ENCODE measurements around the gene ZNRF2. TPM values are rescaled to one million over a fixed set of nuclear protein-coding genes. Genes with fewer than 3 reads are reported as not detected.

ZNRF2 gene
- total RNA-seq, 4 donors from 2014 or later = 60.8 to 83.0 (median 69.6) TPM

- Histone ChIP-seq H3K9me3 (no peaks in the 10 kb centered on the region), H3K27ac (no peak overlapping the region), H3K4me3 (no peak overlapping the region), H3K27me3 (no peaks in the 10 kb centered on the region), H3K36me3 (no peaks in the 10 kb centered on the region), H3K4me1 (peaks cover 0 to 6% (median 0%) of the 10 kb centered on the region in 4 donors)
- 85 to 88% methylated on average over 3 to 4 of the region's 4 CpGs for WGBS, 2 donors (ENCODE audit: low coverage in 1 of 2)
- no peak for DNase-seq
- in situ Hi-C loops (cut with MboI; ENCODE audit: low pct_ligation_motif_present in 1 of 4, low pct_unique_long_range_greater_than_20kb in 1 of 4, low sequenced_read_pairs in 3 of 4) = loop anchor here in 1 of 4 donors (25.0 kb wide), 1 partner anchor 291 kb away; no protein-coding TSS in a partner anchor
- intact Hi-C loops (cut with DNase I; ENCODE audit: low total_unique reads) = loop anchor here (5.0 kb wide), 1 partner anchor 141 kb away; no protein-coding TSS in a partner anchor
- TF ChIP-seq CTCF (IDR thresholded peaks at IDR 0.05) (no peak), POLR2A (IDR thresholded peaks at IDR 0.05) (no peak), POLR2AphosphoS5 (IDR thresholded peaks at IDR 0.05) (no peak), EP300 (IDR thresholded peaks at IDR 0.05; ENCODE audit: low read depth) (no peak)
Measured at GRCh38 chr7:30270921-30271320, 13.5 kb upstream of the ZNRF2 start.

GRCh38 chr7:30272126-30272525, 12.3 kb upstream of the ZNRF2 start:
- no peak overlapping the region for H3K27ac ChIP-seq
- intact Hi-C loops (cut with DNase I; ENCODE audit: low total_unique reads) = loop anchor here (5.0 kb wide), 1 partner anchor 140 kb away; no protein-coding TSS in a partner anchor
- H3K36me3 ChIP-seq = no peaks in the 10 kb centered on the region
- no peak for DNase-seq
- no peaks in the 10 kb centered on the region for H3K27me3 ChIP-seq
- H3K4me1 ChIP-seq = peaks cover 0 to 6% (median 0%) of the 10 kb centered on the region in 4 donors
- H3K9me3 ChIP-seq = no peaks in the 10 kb centered on the region
- no peak overlapping the region for H3K4me3 ChIP-seq
- TF ChIP-seq CTCF (IDR thresholded peaks at IDR 0.05) = no peak
- no peak for TF ChIP-seq POLR2AphosphoS5 (IDR thresholded peaks at IDR 0.05)
- TF ChIP-seq POLR2A (IDR thresholded peaks at IDR 0.05) = no peak
- TF ChIP-seq EP300 (IDR thresholded peaks at IDR 0.05; ENCODE audit: low read depth) = no peak
- in situ Hi-C loops (cut with MboI; ENCODE audit: low pct_ligation_motif_present in 1 of 4, low pct_unique_long_range_greater_than_20kb in 1 of 4, low sequenced_read_pairs in 3 of 4) = loop anchor here in 1 of 4 donors (25.0 kb wide), 1 partner anchor 290 kb away; no protein-coding TSS in a partner anchor
- WGBS, 2 donors (ENCODE audit: low coverage in 1 of 2) = 56% methylated on average over 2 of the region's 2 CpGs; no CpG with 5 or more reads in 1 of the 2 donors

DNA sequence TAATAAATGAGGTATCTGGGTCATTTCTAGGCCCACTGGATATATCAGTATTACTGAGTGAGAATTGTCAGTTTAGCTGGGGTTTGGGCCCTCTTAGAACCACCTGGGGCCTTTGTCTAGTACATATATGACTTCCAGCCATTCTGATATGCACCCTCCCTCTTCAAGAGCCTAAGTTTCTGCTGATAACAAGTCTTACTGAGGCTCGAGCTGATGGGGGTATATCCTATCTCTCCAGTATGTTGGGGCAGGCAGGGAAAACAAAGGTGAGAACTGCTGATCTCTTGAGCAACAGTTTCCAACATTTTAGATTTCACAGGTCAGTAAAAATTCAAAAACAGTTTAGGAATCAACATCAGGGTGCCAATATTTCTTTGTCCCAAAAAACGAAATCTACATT, 10.8 kb upstream of the ZNRF2 start:
- TF ChIP-seq POLR2AphosphoS5 (IDR thresholded peaks at IDR 0.05) = no peak
- TF ChIP-seq CTCF (IDR thresholded peaks at IDR 0.05) = no peak
- no peak for TF ChIP-seq POLR2A (IDR thresholded peaks at IDR 0.05)
- no peak for TF ChIP-seq EP300 (IDR thresholded peaks at IDR 0.05; ENCODE audit: low read depth)
- 71 to 75% methylated on average over 1 to 2 of the region's 2 CpGs for WGBS, 2 donors (ENCODE audit: low coverage in 1 of 2)
- Histone ChIP-seq H3K36me3 (no peaks in the 10 kb centered on the region), H3K27ac (no peak overlapping the region), H3K27me3 (no peaks in the 10 kb centered on the region), H3K4me1 (peaks cover 0 to 17% (median 0%) of the 10 kb centered on the region in 4 donors), H3K9me3 (no peaks in the 10 kb centered on the region), H3K4me3 (no peak overlapping the region)
- intact Hi-C loops (cut with DNase I; ENCODE audit: low total_unique reads) = loop anchor here (5.0 kb wide), 1 partner anchor 139 kb away; no protein-coding TSS in a partner anchor
- in situ Hi-C loops (cut with MboI; ENCODE audit: low pct_ligation_motif_present in 1 of 4, low pct_unique_long_range_greater_than_20kb in 1 of 4, low sequenced_read_pairs in 3 of 4) = loop anchor here in 1 of 4 donors (25.0 kb wide), 1 partner anchor 289 kb away; no protein-coding TSS in a partner anchor
- DNase-seq = no peak

- H3K36me3 ChIP-seq = no peaks in the 10 kb centered on the region
- TF ChIP-seq CTCF (IDR thresholded peaks at IDR 0.05) = no peak
- TF ChIP-seq POLR2AphosphoS5 (IDR thresholded peaks at IDR 0.05) = no peak
- TF ChIP-seq POLR2A (IDR thresholded peaks at IDR 0.05) = no peak
- H3K27ac ChIP-seq = no peak overlapping the region
- DNase-seq = no peak
- H3K4me1 ChIP-seq = peaks cover 0 to 19% (median 0%) of the 10 kb centered on the region in 4 donors
- no peaks in the 10 kb centered on the region for H3K27me3 ChIP-seq
- intact Hi-C loops (cut with DNase I; ENCODE audit: low total_unique reads) = loop anchor here (5.0 kb wide), 2 partner anchors 138 to 288 kb away; no protein-coding TSS in a partner anchor
- 79 to 80% methylated on average over 3 of the region's 3 CpGs for WGBS, 2 donors (ENCODE audit: low coverage in 1 of 2)
- in situ Hi-C loops (cut with MboI; ENCODE audit: low pct_ligation_motif_present in 1 of 4, low pct_unique_long_range_greater_than_20kb in 1 of 4, low sequenced_read_pairs in 3 of 4) = loop anchor here in 2 of 4 donors (25.0 kb wide), 2 partner anchors 188 to 288 kb away; no protein-coding TSS in a partner anchor
- H3K4me3 ChIP-seq = no peak overlapping the region
- no peaks in the 10 kb centered on the region for H3K9me3 ChIP-seq
Measured at GRCh38 chr7:30274641-30275040, 9.8 kb upstream of the ZNRF2 start.

Measured in transverse colon (tissue), 4 donors.